GM12878 (cell line): ENCODE data around the gene NISCH. TPM values are rescaled to one million over a fixed set of nuclear protein-coding genes. Genes with fewer than 3 reads are reported as not detected.

Experiments used
- ATAC-seq: fragments of 200-7000 bp; cut with Tn5 transposase; 3 replicates; pipeline ENCODE4 v1.9.1; 2020; ENCODE audit warnings: mild to moderate bottlenecking, moderate library complexity
- BruUV-seq: library from RNA; stranded (reverse); fragments of 400-500 nt; replicated peaks from 2 replicates; lab custom pipeline; 2021; lab: Mats Ljungman, UMichigan
- CTCF ChIA-PET: fragments of 300-600 bp; sonication (Branson Sonifier 250); formaldehyde crosslinking; extraction: SDS; loops from one replicate; lab custom pipeline; 2021; ENCODE audit warnings: inconsistent platforms; lab: Yijun Ruan, JAX
- POLR2A ChIA-PET: fragments of 350-600 bp; formaldehyde crosslinking; extraction: SDS; loops from one replicate; lab custom pipeline; 2021; ENCODE audit warnings: inconsistent platforms; lab: Charles Lee
- RAD21 ChIA-PET: fragments of 300-600 bp; sonication (Branson Sonifier 250); formaldehyde crosslinking; loops from one replicate; lab custom pipeline; 2023; ENCODE audit warnings: antibody characterized with exemption; ENCODE audit not compliant: unreplicated experiment; lab: Charles Lee
- SMC1A ChIA-PET: fragments of 300-600 bp; sonication (Branson Sonifier 250); formaldehyde crosslinking; loops from one replicate; lab custom pipeline; 2023; ENCODE audit not compliant: unreplicated experiment, uncharacterized antibody; lab: Charles Lee
- DNase-seq: peaks from one replicate; pipeline ENCODE4 v3.0.0-alpha.2; 2011; ENCODE audit warnings: low read depth, low spot score
- FAIRE-seq: peaks from 3 replicates; lab custom pipeline; 2011; peaks lifted over from hg19 to GRCh38; lab: Jason Lieb, UNC
- H2AFZ ChIP-seq: 2 replicates; pipeline ENCODE4 v1.6.0; 2011; ENCODE audit warnings: low read depth, low read length, control low read depth; ENCODE audit not compliant: control insufficient read depth
- H3K27ac ChIP-seq: 2 replicates; pipeline ENCODE4 v1.5.1; 2011; ENCODE audit warnings: control low read depth; ENCODE audit not compliant: control insufficient read depth, insufficient read depth
- H3K27me3 ChIP-seq, 2 experiments: replicated peaks in 1 of 2; 2 replicates each; pipeline versions ENCODE4 v1.6.0 to v1.6.1; 2011; ENCODE audit warnings: low read length in 1 of 2; ENCODE audit not compliant: control insufficient read depth in 2 of 2, insufficient read depth in 2 of 2
- H3K36me3 ChIP-seq, 2 experiments: 2 replicates each; pipeline ENCODE4 v1.5.1; 2011; ENCODE audit warnings: low read length in 1 of 2; ENCODE audit not compliant: control insufficient read depth in 2 of 2, insufficient read depth in 2 of 2
- H3K4me1 ChIP-seq: 2 replicates; pipeline ENCODE4 v1.6.1; 2011; ENCODE audit warnings: mild to moderate bottlenecking, low read length, moderate library complexity, mixed read lengths; ENCODE audit not compliant: control insufficient read depth, insufficient read depth
- H3K4me2 ChIP-seq: 2 replicates; pipeline ENCODE4 v1.6.0; 2011; ENCODE audit warnings: control low read depth; ENCODE audit not compliant: control insufficient read depth, insufficient read depth
- H3K4me3 ChIP-seq: fragments of 200-600 bp; sonication (generic); 2 replicates; pipeline ENCODE4 v1.5.1; 2016
- H3K79me2 ChIP-seq: 2 replicates; pipeline ENCODE4 v1.6.0; 2011; ENCODE audit warnings: low read length; ENCODE audit not compliant: control insufficient read depth, insufficient read depth
- H3K9ac ChIP-seq: 2 replicates; pipeline ENCODE4 v1.8.0; 2011; ENCODE audit warnings: low read length, control low read depth, mixed read lengths; ENCODE audit not compliant: control insufficient read depth, insufficient read depth
- H3K9me3 ChIP-seq: replicated peaks from 3 replicates; pipeline ENCODE4 v1.5.1; 2011; ENCODE audit warnings: mild to moderate bottlenecking, low read length; ENCODE audit not compliant: control insufficient read depth, insufficient read depth
- H4K20me1 ChIP-seq: 2 replicates; pipeline ENCODE4 v1.6.0; 2011; ENCODE audit not compliant: control insufficient read depth, insufficient read depth
- CREB1 ChIP-seq: IDR thresholded peaks from 2 replicates; pipeline ENCODE4 v1.6.1; 2012; ENCODE audit warnings: low read depth, mild to moderate bottlenecking, inconsistent platforms
- DPF2 ChIP-seq: fragments of 450-650 bp; IDR thresholded peaks from 2 replicates; pipeline ENCODE4 v1.6.1; 2017; ENCODE audit warnings: mild to moderate bottlenecking
- HDGF ChIP-seq: fragments of 450-650 bp; IDR thresholded peaks from 2 replicates; pipeline ENCODE4 v1.6.1; 2016; ENCODE audit warnings: antibody characterized with exemption
- IKZF2 ChIP-seq, 2 experiments: fragments of 450-650 bp; IDR thresholded peaks; 2 replicates each; pipeline ENCODE4 v1.6.1; 2017; ENCODE audit warnings: mild to moderate bottlenecking in 2 of 2, moderate library complexity in 2 of 2
- NFIC ChIP-seq: IDR thresholded peaks from 2 replicates; pipeline ENCODE4 v1.6.1; 2012; ENCODE audit warnings: low read depth, mild to moderate bottlenecking, inconsistent platforms, low read length, moderate library complexity
- SP1 ChIP-seq: IDR thresholded peaks from one replicate; pipeline ENCODE4 v1.6.1; 2011; ENCODE audit warnings: low read depth, low read length
- ZNF622 ChIP-seq: fragments of 450-650 bp; IDR thresholded peaks from 2 replicates; pipeline ENCODE4 v1.6.1; 2017; ENCODE audit warnings: mild to moderate bottlenecking, inconsistent platforms
- WGBS: methylation state at CpG from one replicate; pipeline ENCODE4 v1.1.6; 2016; ENCODE audit warnings: low lambda C conversion rate; ENCODE audit not compliant: insufficient replicate concordance, insufficient coverage; ENCODE audit errors: missing lambda C conversion rate; 5-methylcytosine and 5-hydroxymethylcytosine counted together
- in situ Hi-C: fragments of 300-500 bp; cut with MboI; formaldehyde crosslinking; loops from 9 replicates; pipeline ENCODE4 v1.14.3; 2018; ENCODE audit warnings: mixed read lengths
- intact Hi-C: fragments of 100-400 bp; cut with micrococcal nuclease; formaldehyde crosslinking; loops from one replicate; pipeline ENCODE4 v1.14.2; 2022; ENCODE audit not compliant: unreplicated experiment
- polyA plus RNA-seq, 11 experiments: library from polyadenylated mRNA; depleted of rRNA in 4 of 11; unstranded in 6 of 11; stranded (reverse) in 5 of 11; fragments of >200 nt; fragmentation: Nextera tagmentation in 4 of 11; fragmentation: Illumina TruSeq in 1 of 11; extraction: Ambion mirVana in 4 of 11; extraction: Trizol in 1 of 11; gene quantifications; 1 replicate in 1 of 11; 2 replicates in 10 of 11; pipeline versions ENCODE4 v1.2.1 to v1.2.3, GENCODE V29; 2011 to 2016; ENCODE audit warnings: inconsistent platforms in 2 of 11, missing spikeins in 2 of 11, low read depth in 1 of 11
- total RNA-seq, 4 experiments: library from RNA; depleted of rRNA in 3 of 4; stranded (reverse); fragments of >200 nt in 3 of 4; fragmentation: Illumina TruSeq in 1 of 4; extraction: Trizol in 1 of 4; gene quantifications; 2 replicates each; pipeline versions ENCODE4 v1.2.1 to v1.2.3, GENCODE V29; 2013 to 2021
- TF ChIP-seq, protein P1 (sequence below): fragments of 450-650 bp; IDR thresholded peaks from 2 replicates; pipeline ENCODE4 v1.6.1; 2016; ENCODE audit warnings: mild to moderate bottlenecking
- TF ChIP-seq, protein P2 (sequence below): IDR thresholded peaks from 2 replicates; pipeline ENCODE4 v1.6.1; 2011; ENCODE audit warnings: borderline replicate concordance, low read depth, mild to moderate bottlenecking, moderate library complexity, low read length; ENCODE audit not compliant: insufficient read depth, poor library complexity, severe bottlenecking
- TF ChIP-seq, protein P3 (sequence below): fragments of 450-650 bp; IDR thresholded peaks from 2 replicates; pipeline ENCODE4 v1.6.1; 2017; ENCODE audit warnings: antibody characterized with exemption, mild to moderate bottlenecking, moderate library complexity

NISCH gene
- total and polyA plus RNA-seq, 10 of the 15 experiments (the other 5 are each of a cell fraction or from before 2014, with no cell fraction given) = 0.76 to 52.5 (median 24.6) TPM

GRCh38 chr3:52537165-52537620, 81.8 kb downstream of the NISCH start:
- Histone ChIP-seq H3K36me3 (peaks cover 0 to 18% of the 10 kb centered on the region in 2 experiments; a peak in 2 of 4 replicates), H3K4me3 (peak overlapping the region; percentile 95), H3K27ac (peak overlapping the region; percentile 84), H3K9me3 (no peaks in the 10 kb centered on the region), H3K4me1 (peaks cover 9% of the 10 kb centered on the region), H3K9ac (peak overlapping the region; percentile 90), H3K4me2 (peak overlapping the region; percentile 79), H4K20me1 (no peaks in the 10 kb centered on the region), H3K79me2 (peaks cover 50% of the 10 kb centered on the region), H3K27me3 (no peaks in the 10 kb centered on the region), H2AFZ (peak overlapping the region; percentile 90)
- POLR2A ChIA-PET = interaction anchor here (1.1 to 1.7 kb wide), 3 partner anchors 8 to 133 kb away, joined by 3 to 7 read pairs (median 3); no protein-coding TSS in a partner anchor
- in situ Hi-C loops = no loop called here
- TF ChIP-seq IKZF2 (IDR thresholded peaks at IDR 0.05) = 0 out of 4 replicates have a peak, but pooled peaks of 1 of the 2 experiments have one; percentile 1
- no peak for TF ChIP-seq NFIC
- FAIRE-seq = no peak
- intact Hi-C loops = loop anchor here (5.0 kb wide), 2 partner anchors 80 to 625 kb away; partner anchors contain the start of genes NISCH and PRKCD
- RAD21 ChIA-PET = no interaction called here
- 0% methylated on average over 6 of the region's 6 CpGs for WGBS
- SMC1A ChIA-PET = interaction anchor here (0.6 kb wide), 1 partner anchor 30 kb away, joined by 3 read pairs; no protein-coding TSS in a partner anchor
- DNase-seq = no peak
- CTCF ChIA-PET = no interaction called here
- no peak; the same call in 2 of the 3 replicates for ATAC-seq
- TSS peak; percentile 67 for BruUV-seq

- ChIA-PET RAD21 (no interaction called here), SMC1A (interaction anchor here (0.6 kb wide), 1 partner anchor 30 kb away, joined by 3 read pairs; no protein-coding TSS in a partner anchor), POLR2A (interaction anchor here (0.5 to 1.3 kb wide), 3 partner anchors 32 to 133 kb away, joined by 3 read pairs; no protein-coding TSS in a partner anchor), CTCF (no interaction called here)
- no peaks in the 10 kb centered on the region for H3K9me3 ChIP-seq
- H3K27me3 ChIP-seq = no peaks in the 10 kb centered on the region
- H3K27ac ChIP-seq = no peak overlapping the region
- ATAC-seq (no peak), DNase-seq (no peak), FAIRE-seq (no peak)
- H3K4me3 ChIP-seq = peak overlapping the region; percentile 95
- WGBS = 79% methylated on average over 7 of the region's 7 CpGs
- H3K9ac ChIP-seq = peak overlapping the region; percentile 90
- H3K4me2 ChIP-seq = peak overlapping the region; percentile 79
- intact Hi-C loops (loop anchor here (5.0 kb wide), 2 partner anchors 81 to 624 kb away; partner anchors contain the start of genes NISCH and PRKCD), in situ Hi-C loops (no loop called here)
- BruUV-seq = no TSS peak
- no peak overlapping the region for H2AFZ ChIP-seq
- peaks cover 0 to 18% of the 10 kb centered on the region in 2 experiments; a peak in 2 of 4 replicates for H3K36me3 ChIP-seq
- H3K4me1 ChIP-seq = peaks cover 9% of the 10 kb centered on the region
- no peaks in the 10 kb centered on the region for H4K20me1 ChIP-seq
- peaks cover 43% of the 10 kb centered on the region for H3K79me2 ChIP-seq
- TF ChIP-seq SP1 = no peak
- TF ChIP-seq ZNF622 = no peak
- TF ChIP-seq, protein P1, sequence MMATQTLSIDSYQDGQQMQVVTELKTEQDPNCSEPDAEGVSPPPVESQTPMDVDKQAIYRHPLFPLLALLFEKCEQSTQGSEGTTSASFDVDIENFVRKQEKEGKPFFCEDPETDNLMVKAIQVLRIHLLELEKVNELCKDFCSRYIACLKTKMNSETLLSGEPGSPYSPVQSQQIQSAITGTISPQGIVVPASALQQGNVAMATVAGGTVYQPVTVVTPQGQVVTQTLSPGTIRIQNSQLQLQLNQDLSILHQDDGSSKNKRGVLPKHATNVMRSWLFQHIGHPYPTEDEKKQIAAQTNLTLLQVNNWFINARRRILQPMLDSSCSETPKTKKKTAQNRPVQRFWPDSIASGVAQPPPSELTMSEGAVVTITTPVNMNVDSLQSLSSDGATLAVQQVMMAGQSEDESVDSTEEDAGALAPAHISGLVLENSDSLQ = peak; percentile 74
- TF ChIP-seq, protein P2, sequence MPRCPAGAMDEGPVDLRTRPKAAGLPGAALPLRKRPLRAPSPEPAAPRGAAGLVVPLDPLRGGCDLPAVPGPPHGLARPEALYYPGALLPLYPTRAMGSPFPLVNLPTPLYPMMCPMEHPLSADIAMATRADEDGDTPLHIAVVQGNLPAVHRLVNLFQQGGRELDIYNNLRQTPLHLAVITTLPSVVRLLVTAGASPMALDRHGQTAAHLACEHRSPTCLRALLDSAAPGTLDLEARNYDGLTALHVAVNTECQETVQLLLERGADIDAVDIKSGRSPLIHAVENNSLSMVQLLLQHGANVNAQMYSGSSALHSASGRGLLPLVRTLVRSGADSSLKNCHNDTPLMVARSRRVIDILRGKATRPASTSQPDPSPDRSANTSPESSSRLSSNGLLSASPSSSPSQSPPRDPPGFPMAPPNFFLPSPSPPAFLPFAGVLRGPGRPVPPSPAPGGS = no peak
- peak; percentile 55; the same call in 1 of the 2 replicates for TF ChIP-seq HDGF
- TF ChIP-seq, protein P3, sequence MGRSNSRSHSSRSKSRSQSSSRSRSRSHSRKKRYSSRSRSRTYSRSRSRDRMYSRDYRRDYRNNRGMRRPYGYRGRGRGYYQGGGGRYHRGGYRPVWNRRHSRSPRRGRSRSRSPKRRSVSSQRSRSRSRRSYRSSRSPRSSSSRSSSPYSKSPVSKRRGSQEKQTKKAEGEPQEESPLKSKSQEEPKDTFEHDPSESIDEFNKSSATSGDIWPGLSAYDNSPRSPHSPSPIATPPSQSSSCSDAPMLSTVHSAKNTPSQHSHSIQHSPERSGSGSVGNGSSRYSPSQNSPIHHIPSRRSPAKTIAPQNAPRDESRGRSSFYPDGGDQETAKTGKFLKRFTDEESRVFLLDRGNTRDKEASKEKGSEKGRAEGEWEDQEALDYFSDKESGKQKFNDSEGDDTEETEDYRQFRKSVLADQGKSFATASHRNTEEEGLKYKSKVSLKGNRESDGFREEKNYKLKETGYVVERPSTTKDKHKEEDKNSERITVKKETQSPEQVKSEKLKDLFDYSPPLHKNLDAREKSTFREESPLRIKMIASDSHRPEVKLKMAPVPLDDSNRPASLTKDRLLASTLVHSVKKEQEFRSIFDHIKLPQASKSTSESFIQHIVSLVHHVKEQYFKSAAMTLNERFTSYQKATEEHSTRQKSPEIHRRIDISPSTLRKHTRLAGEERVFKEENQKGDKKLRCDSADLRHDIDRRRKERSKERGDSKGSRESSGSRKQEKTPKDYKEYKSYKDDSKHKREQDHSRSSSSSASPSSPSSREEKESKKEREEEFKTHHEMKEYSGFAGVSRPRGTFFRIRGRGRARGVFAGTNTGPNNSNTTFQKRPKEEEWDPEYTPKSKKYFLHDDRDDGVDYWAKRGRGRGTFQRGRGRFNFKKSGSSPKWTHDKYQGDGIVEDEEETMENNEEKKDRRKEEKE = no peak
- TF ChIP-seq CREB1 = no peak
- TF ChIP-seq DPF2 = no peak
Observed at GRCh38 chr3:52537726-52538421, 82.5 kb downstream of the NISCH start.
